ENCODE results near the gene RBMS1.
A peak's percentile ranks its signal among the peaks of the same experiment; 100 is the strongest.

- TF ChIP-seq CTCF (IDR thresholded peaks at IDR 0.05) (no peak), MAX (IDR thresholded peaks at IDR 0.05) (peak; percentile 50; the same call in 1 of the 2 replicates), KDM5A (IDR thresholded peaks at IDR 0.05) (no peak), SMC3 (IDR thresholded peaks at IDR 0.05) (no peak), POLR2A (IDR thresholded peaks at IDR 0.05; ENCODE audit: low read length) (no peak), BCL3 (IDR thresholded peaks at IDR 0.05) (no peak), REST (IDR thresholded peaks at IDR 0.05) (no peak), EP300 (IDR thresholded peaks at IDR 0.05) (0 out of 5 replicates have a peak, but pooled peaks of 1 of the 2 experiments have one; percentile 19), CHD2 (IDR thresholded peaks at IDR 0.05; ENCODE audit: low read length, partially characterized antibody) (no peak), HMGXB4 (CRISPR knock-in tag; IDR thresholded peaks at IDR 0.05; ENCODE audit: borderline replicate concordance) (no peak)
These were observed 1.7 kb downstream of the RBMS1 start for GRCh38 chr2:160491911-160492371.
